Upper lobe of left lung (tissue), 6 donors: Measurements from ENCODE around the gene ENTREP3. TPM values are rescaled to one million over a fixed set of nuclear protein-coding genes. Genes with fewer than 3 reads are reported as not detected.
A peak's percentile ranks its signal among the peaks of the same experiment; 100 is the strongest.

Source experiments
- ATAC-seq, 2 donors: fragments of 200-7000 bp; cut with Tn5 transposase; one replicate each; pipeline ENCODE4 v1.9.1; 2022; ENCODE audit warnings: mild to moderate bottlenecking in 2 of 2, moderate library complexity in 2 of 2; ENCODE audit not compliant: low FRiP score in 2 of 2
- DNase-seq, 2 donors: peaks; one replicate each; pipeline ENCODE4 v3.0.0-alpha.2; 2019 to 2020
- H3K27ac ChIP-seq, 4 donors: fragments of 200-600 bp; sonication (generic); one replicate each; pipeline ENCODE4 v1.5.1; 2016 to 2019
- H3K27me3 ChIP-seq, 4 donors: fragments of 200-600 bp; sonication (generic); one replicate each; pipeline ENCODE4 v1.5.1; 2017 to 2019
- H3K36me3 ChIP-seq, 4 donors: fragments of 200-600 bp; sonication (generic); one replicate each; pipeline ENCODE4 v1.5.1; 2016 to 2019
- H3K4me1 ChIP-seq, 4 donors: fragments of 200-600 bp; sonication (generic); one replicate each; pipeline ENCODE4 v1.5.1; 2018 to 2019
- H3K4me3 ChIP-seq, 4 donors: fragments of 200-600 bp; sonication (generic); one replicate each; pipeline ENCODE4 v1.5.1; 2017 to 2019; ENCODE audit warnings: mild to moderate bottlenecking in 2 of 4, moderate library complexity in 1 of 4
- H3K9me3 ChIP-seq, 4 donors: fragments of 200-600 bp; sonication (generic); one replicate each; pipeline ENCODE4 v1.5.1; 2018 to 2019
- CTCF ChIP-seq, 6 experiments: fragments of 450-650 bp in 4 of 6; fragments of 200-600 bp in 2 of 6; sonication (generic) in 2 of 6; IDR thresholded peaks; one replicate each; pipeline ENCODE4 v1.5.1; 2016 to 2019; ENCODE audit warnings: antibody characterized with exemption in 6 of 6
- EP300 ChIP-seq, 4 donors: sonication (generic); formaldehyde crosslinking; IDR thresholded peaks; one replicate each; pipeline ENCODE4 v1.5.1; 2017; ENCODE audit warnings: antibody characterized with exemption in 4 of 4, control low read depth in 2 of 4
- POLR2A ChIP-seq, 4 donors: fragments of 450-650 bp; IDR thresholded peaks; one replicate each; pipeline ENCODE4 v1.5.1; 2016 to 2017; ENCODE audit warnings: antibody characterized with exemption in 4 of 4, mild to moderate bottlenecking in 2 of 4
- POLR2AphosphoS5 ChIP-seq, 2 donors: sonication (generic); formaldehyde crosslinking; IDR thresholded peaks; one replicate each; pipeline ENCODE4 v1.5.1; 2017; ENCODE audit warnings: antibody characterized with exemption in 2 of 2
- WGBS, 2 donors: methylation state at CpG; one replicate each; pipeline ENCODE4 v1.1.5; 2017 to 2018; 5-methylcytosine and 5-hydroxymethylcytosine counted together
- total RNA-seq, 6 donors: library from RNA; depleted of rRNA in 4 of 6; stranded (reverse); fragments of >200 nt in 4 of 6; gene quantifications; one replicate each; pipeline versions ENCODE4 v1.1.0 to v1.2.1, GENCODE V29; 2016 to 2021
- donor health status: DM: no; HTN: no; CAD: no; lungs with moderate emphysema.
- donor health status: DM: no; HTN: yes; CAD: no; lungs with severe emphysema.

The ENTREP3 gene
- total RNA-seq, 6 donors from 2014 or later, result 9.3 to 30.3 (median 20.6) TPM

GRCh38 chr1:155244368-155245162 is 10.7 kb downstream of the ENTREP3 start:
- peaks cover 0 to 19% (median 13%) of the 10 kb centered on the region in 4 donors for H3K36me3 ChIP-seq
- peaks cover 26 to 44% (median 29%) of the 10 kb centered on the region in 4 donors for H3K4me1 ChIP-seq
- 1 to 2% methylated on average over 53 of the region's 53 CpGs for WGBS, 2 donors
- peak; percentile 92 to 99 for DNase-seq
- peak; percentile 94 to 97 for ATAC-seq
- peak in 1 of 4 donors; percentile 1 for TF ChIP-seq EP300 (IDR thresholded peaks at IDR 0.05)
- peak; percentile 85 to 92 for TF ChIP-seq POLR2AphosphoS5 (IDR thresholded peaks at IDR 0.05)
- peak; percentile 78 to 100 (median 92) for TF ChIP-seq CTCF (IDR thresholded peaks at IDR 0.05)
- peak; percentile 68 to 98 (median 86) for TF ChIP-seq POLR2A (IDR thresholded peaks at IDR 0.05)
- H3K9me3 ChIP-seq, result no peaks in the 10 kb centered on the region
- peak overlapping the region; percentile 89 to 92 (median 90) for H3K27ac ChIP-seq
- H3K4me3 ChIP-seq, result peak overlapping the region; percentile 54 to 68 (median 62)
- H3K27me3 ChIP-seq, result peaks cover 0 to 3% (median 0%) of the 10 kb centered on the region in 4 donors

GRCh38 chr1:155242805-155243358 is 12.4 kb downstream of the ENTREP3 start:
- H3K4me1 ChIP-seq, result peaks cover 26 to 44% (median 29%) of the 10 kb centered on the region in 4 donors
- DNase-seq (no peak), ATAC-seq (no peak)
- TF ChIP-seq POLR2A (IDR thresholded peaks at IDR 0.05) (no peak), EP300 (IDR thresholded peaks at IDR 0.05) (no peak), POLR2AphosphoS5 (IDR thresholded peaks at IDR 0.05) (no peak), CTCF (IDR thresholded peaks at IDR 0.05) (no peak)
- 67 to 73% methylated on average over 3 of the region's 3 CpGs for WGBS, 2 donors
- H3K27ac ChIP-seq, result peak overlapping the region in 2 of 4 donors; percentile 91 to 92
- peaks cover 0 to 23% (median 10%) of the 10 kb centered on the region in 4 donors for H3K36me3 ChIP-seq
- peak overlapping the region in 1 of 4 donors; percentile 65 for H3K4me3 ChIP-seq
- peaks cover 0 to 3% (median 0%) of the 10 kb centered on the region in 4 donors for H3K27me3 ChIP-seq
- H3K9me3 ChIP-seq, result no peaks in the 10 kb centered on the region

- TF ChIP-seq EP300 (IDR thresholded peaks at IDR 0.05), result no peak
- TF ChIP-seq POLR2AphosphoS5 (IDR thresholded peaks at IDR 0.05), result peak in 1 of 2 donors; percentile 14
- TF ChIP-seq CTCF (IDR thresholded peaks at IDR 0.05), result peak in 2 of 6 experiments; percentile 4 to 15
- Histone ChIP-seq H3K4me1 (peaks cover 26 to 44% (median 29%) of the 10 kb centered on the region in 4 donors), H3K36me3 (peaks cover 5 to 24% (median 9%) of the 10 kb centered on the region in 4 donors), H3K27ac (peak overlapping the region; percentile 18 to 76 (median 58)), H3K9me3 (no peaks in the 10 kb centered on the region), H3K4me3 (no peak overlapping the region), H3K27me3 (peaks cover 0 to 3% (median 0%) of the 10 kb centered on the region in 4 donors)
- peak in 1 of 2 donors; percentile 50 for DNase-seq
- ATAC-seq, result peak in 1 of 2 donors; percentile 14
- WGBS, 2 donors, result 41 to 59% methylated on average over 4 of the region's 4 CpGs
Measured at GRCh38 chr1:155241841-155242264, 13.4 kb downstream of the ENTREP3 start.

- Histone ChIP-seq H3K9me3 (no peaks in the 10 kb centered on the region), H3K36me3 (peaks cover 9 to 31% (median 14%) of the 10 kb centered on the region in 4 donors), H3K27me3 (peaks cover 0 to 3% (median 0%) of the 10 kb centered on the region in 4 donors), H3K27ac (peak overlapping the region; percentile 43 to 76 (median 58)), H3K4me1 (peaks cover 26 to 44% (median 29%) of the 10 kb centered on the region in 4 donors), H3K4me3 (peak overlapping the region in 3 of 4 donors; percentile 37 to 58 (median 51))
- TF ChIP-seq EP300 (IDR thresholded peaks at IDR 0.05), result peak in 1 of 4 donors; percentile 12
- peak; percentile 59 to 80 for TF ChIP-seq POLR2AphosphoS5 (IDR thresholded peaks at IDR 0.05)
- TF ChIP-seq CTCF (IDR thresholded peaks at IDR 0.05), result no peak
- peak in 1 of 4 donors; percentile 19 for TF ChIP-seq POLR2A (IDR thresholded peaks at IDR 0.05)
- DNase-seq, result peak in 1 of 2 donors; percentile 86
- WGBS, 2 donors, result 17 to 20% methylated on average over 4 of the region's 4 CpGs
- peak; percentile 31 to 60 for ATAC-seq
Measured at GRCh38 chr1:155241069-155241679, 14.1 kb downstream of the ENTREP3 start.
